ENCODE results near the gene STK38. TPM values are rescaled to one million over a fixed set of nuclear protein-coding genes. Genes with fewer than 3 reads are reported as not detected.
"Not testable (repeated sequence)": the region's sequence is repeated elsewhere in the genome, so short reads cannot be mapped to it uniquely, and the experiment has no call there.

STK38 gene
- total RNA-seq, 2 experiments from 2014 or later = 29.4 to 42.5 TPM

- DNase-seq (ENCODE audit: low spot score) = no peak
- no peak overlapping the region for H2AFZ ChIP-seq (ENCODE audit: low read length)
- no TSS peak for BruUV-seq (replicated peaks)
- no peaks in the 10 kb centered on the region for H3K79me2 ChIP-seq (ENCODE audit: insufficient read depth, low read depth, low read length)
- H3K4me3 ChIP-seq (ENCODE audit: low read depth, low read length, poor library complexity, severe bottlenecking) = no peak overlapping the region
- no peak for TF ChIP-seq CTCF (conservative IDR thresholded peaks at IDR 0.05; ENCODE audit: low read length)
- POLR2A ChIA-PET = interaction anchor here (0.6 to 1.7 kb wide), 8 partner anchors 10 to 1140 kb away, joined by 3 to 5 read pairs (median 3); no protein-coding TSS in a partner anchor
- no peaks in the 10 kb centered on the region for H3K9me2 ChIP-seq (ENCODE audit: insufficient read depth, low read length)
- no peaks in the 10 kb centered on the region for H3K9me3 ChIP-seq (ENCODE audit: low read length)
- intact Hi-C loops (cut with micrococcal nuclease; ENCODE audit: unreplicated experiment) = no loop called here
- H3K4me2 ChIP-seq (ENCODE audit: low read length) = no peak overlapping the region
- no peaks in the 10 kb centered on the region for H3K4me1 ChIP-seq (ENCODE audit: insufficient read depth, low read length, poor library complexity, severe bottlenecking)
- H4K20me1 ChIP-seq (ENCODE audit: insufficient read depth, low read length) = no peaks in the 10 kb centered on the region
- CTCF ChIA-PET (ENCODE audit: unreplicated experiment) = no interaction called here
- peaks cover 83% of the 10 kb centered on the region for H3K36me3 ChIP-seq (ENCODE audit: insufficient read depth, low read length)
- no peak overlapping the region for H3K27ac ChIP-seq (ENCODE audit: low read depth, low read length, poor library complexity, severe bottlenecking)
Observed at GRCh38 chr6:36488221-36488620, 59.1 kb downstream of the STK38 start.

GRCh38 chr6:36487698-36488097 is 59.6 kb downstream of the STK38 start:
- no peaks in the 10 kb centered on the region for H4K20me1 ChIP-seq (ENCODE audit: insufficient read depth, low read length)
- H3K4me3 ChIP-seq (ENCODE audit: low read depth, low read length, poor library complexity, severe bottlenecking) = no peak overlapping the region
- TF ChIP-seq CTCF (conservative IDR thresholded peaks at IDR 0.05; ENCODE audit: low read length) (no peak), EZH2phosphoT487 (IDR thresholded peaks at IDR 0.05; ENCODE audit: borderline replicate concordance, low read depth, low read length) (no peak)
- H2AFZ ChIP-seq (ENCODE audit: low read length) = no peak overlapping the region
- H3K9me2 ChIP-seq (ENCODE audit: insufficient read depth, low read length) = no peaks in the 10 kb centered on the region
- DNase-seq (ENCODE audit: low spot score) = no peak
- H3K4me1 ChIP-seq (ENCODE audit: insufficient read depth, low read length, poor library complexity, severe bottlenecking) = no peaks in the 10 kb centered on the region
- H3K4me2 ChIP-seq (ENCODE audit: low read length) = no peak overlapping the region
- H3K9me3 ChIP-seq (ENCODE audit: low read length) = no peaks in the 10 kb centered on the region
- H3K79me2 ChIP-seq (ENCODE audit: insufficient read depth, low read depth, low read length) = no peaks in the 10 kb centered on the region
- CTCF ChIA-PET (ENCODE audit: unreplicated experiment) = no interaction called here
- POLR2A ChIA-PET = interaction anchor here (0.9 to 1.7 kb wide), 5 partner anchors 9 to 65 kb away, joined by 3 read pairs; no protein-coding TSS in a partner anchor
- intact Hi-C loops (cut with micrococcal nuclease; ENCODE audit: unreplicated experiment) = no loop called here
- peaks cover 86% of the 10 kb centered on the region for H3K36me3 ChIP-seq (ENCODE audit: insufficient read depth, low read length)
- no TSS peak for BruUV-seq (replicated peaks)
- H3K27ac ChIP-seq (ENCODE audit: low read depth, low read length, poor library complexity, severe bottlenecking) = no peak overlapping the region

GRCh38 chr6:36484736-36485135 is 62.5 kb downstream of the STK38 start:
- no peak overlapping the region for H2AFZ ChIP-seq (ENCODE audit: low read length)
- H3K4me2 ChIP-seq (ENCODE audit: low read length) = no peak overlapping the region
- BruUV-seq (replicated peaks) = no TSS peak
- no peaks in the 10 kb centered on the region for H3K9me3 ChIP-seq (ENCODE audit: low read length)
- no peaks in the 10 kb centered on the region for H3K4me1 ChIP-seq (ENCODE audit: insufficient read depth, low read length, poor library complexity, severe bottlenecking)
- no peak overlapping the region for H3K27ac ChIP-seq (ENCODE audit: low read depth, low read length, poor library complexity, severe bottlenecking)
- peaks cover 95% of the 10 kb centered on the region for H3K36me3 ChIP-seq (ENCODE audit: insufficient read depth, low read length)
- DNase-seq (ENCODE audit: low spot score) = no peak
- H3K79me2 ChIP-seq (ENCODE audit: insufficient read depth, low read depth, low read length) = no peaks in the 10 kb centered on the region
- H3K4me3 ChIP-seq (ENCODE audit: low read depth, low read length, poor library complexity, severe bottlenecking) = no peak overlapping the region
- intact Hi-C loops (cut with micrococcal nuclease; ENCODE audit: unreplicated experiment) = no loop called here
- no peaks in the 10 kb centered on the region for H3K9me2 ChIP-seq (ENCODE audit: insufficient read depth, low read length)
- POLR2A ChIA-PET = interaction anchor here (0.6 kb wide), 1 partner anchor 37 kb away, joined by 3 read pairs; no protein-coding TSS in a partner anchor
- TF ChIP-seq EZH2phosphoT487 (IDR thresholded peaks at IDR 0.05; ENCODE audit: borderline replicate concordance, low read depth, low read length) = no peak
- CTCF ChIA-PET (ENCODE audit: unreplicated experiment) = no interaction called here
- no peaks in the 10 kb centered on the region for H4K20me1 ChIP-seq (ENCODE audit: insufficient read depth, low read length)

GRCh38 chr6:36483326-36483725 is 64.0 kb downstream of the STK38 start:
- intact Hi-C loops (cut with micrococcal nuclease; ENCODE audit: unreplicated experiment); H2AFZ ChIP-seq (ENCODE audit: low read length); POLR2A ChIA-PET; H3K9me3 ChIP-seq (ENCODE audit: low read length); H3K4me2 ChIP-seq (ENCODE audit: low read length); H3K9me2 ChIP-seq (ENCODE audit: insufficient read depth, low read length); DNase-seq (ENCODE audit: low spot score); BruUV-seq (replicated peaks); H3K4me1 ChIP-seq (ENCODE audit: insufficient read depth, low read length, poor library complexity, severe bottlenecking); H4K20me1 ChIP-seq (ENCODE audit: insufficient read depth, low read length); H3K4me3 ChIP-seq (ENCODE audit: low read depth, low read length, poor library complexity, severe bottlenecking); CTCF ChIA-PET (ENCODE audit: unreplicated experiment); H3K27ac ChIP-seq (ENCODE audit: low read depth, low read length, poor library complexity, severe bottlenecking); H3K79me2 ChIP-seq (ENCODE audit: insufficient read depth, low read depth, low read length): not testable (repeated sequence)
- H3K36me3 ChIP-seq (ENCODE audit: insufficient read depth, low read length) = peaks cover 95% of the 10 kb centered on the region
